GM12878 (cell line): ENCODE data around the gene DES.

Experiments
- BRCA1 ChIP-seq: IDR thresholded peaks from 2 replicates; pipeline ENCODE4 v1.6.1; 2011; ENCODE audit warnings: low read depth, low read length, improper control_type of control experiment
- CTCF ChIP-seq, 3 experiments: IDR thresholded peaks in 2 of 3; conservative IDR thresholded peaks in 1 of 3; 2 replicates each; pipeline ENCODE4 v1.5.1; 2011; ENCODE audit warnings: low read depth in 3 of 3, low read length in 3 of 3, mild to moderate bottlenecking in 3 of 3, control low read depth in 2 of 3, moderate library complexity in 2 of 3, inconsistent platforms in 1 of 3, mixed read lengths in 1 of 3; ENCODE audit not compliant: control insufficient read depth in 2 of 3, insufficient read depth in 1 of 3; ENCODE audit errors: extremely low read depth in 1 of 3
- EZH2 ChIP-seq: IDR thresholded peaks from 2 replicates; pipeline ENCODE4 v1.6.1; 2012; ENCODE audit warnings: low read depth, mild to moderate bottlenecking, control low read depth, inconsistent platforms, low read length, borderline replicate concordance; ENCODE audit not compliant: control insufficient read depth
- GATAD2B ChIP-seq: fragments of 450-650 bp; conservative IDR thresholded peaks from 2 replicates; pipeline ENCODE4 v1.6.1; 2017; ENCODE audit warnings: low read depth, mild to moderate bottlenecking, moderate library complexity
- NBN ChIP-seq: fragments of 450-650 bp; IDR thresholded peaks from 2 replicates; pipeline ENCODE4 v1.6.1; 2016
- PBX3 ChIP-seq: IDR thresholded peaks from 2 replicates; pipeline ENCODE4 v1.6.1; 2011; ENCODE audit warnings: mild to moderate bottlenecking, low read depth, low read length, moderate library complexity; ENCODE audit not compliant: insufficient replicate concordance
- POLR2A ChIP-seq: IDR thresholded peaks from 2 replicates; pipeline ENCODE4 v1.6.1; 2011; ENCODE audit warnings: low read depth, mild to moderate bottlenecking, low read length

GRCh38 chr2:219404954-219405353 is 13.2 kb upstream of the DES start:
- TF ChIP-seq CTCF (IDR thresholded peaks at IDR 0.05 in 2 of 3, conservative IDR thresholded peaks at IDR 0.05 in 1 of 3; ENCODE audit: control insufficient read depth in 2 of 3, extremely low read depth in 1 of 3, insufficient read depth in 1 of 3, low read depth in 3 of 3, low read length in 3 of 3) = no peak
- TF ChIP-seq BRCA1 = no peak
- TF ChIP-seq GATAD2B = no peak
- no peak for TF ChIP-seq NBN
- no peak for TF ChIP-seq POLR2A
- TF ChIP-seq EZH2 = no peak
- no peak for TF ChIP-seq PBX3
